A549 (cell line): ENCODE measurements around the gene KRTAP10-7. TPM values are rescaled to one million over a fixed set of nuclear protein-coding genes. Genes with fewer than 3 reads are reported as not detected.

Source experiments
- ATAC-seq, 2 experiments: fragments of 200-7000 bp in 1 of 2; fragments of >200 bp in 1 of 2; cut with Nextera tagmentation in 1 of 2; cut with Tn5 transposase in 1 of 2; 3 replicates each; pipeline versions ENCODE4 v1.8.0 to v1.9.1; 2018 to 2020; ENCODE audit warnings: mild to moderate bottlenecking in 1 of 2, moderate library complexity in 1 of 2
- CTCF ChIA-PET: fragments of 300-600 bp; sonication (Branson Sonifier 250); formaldehyde crosslinking; extraction: SDS; loops from one replicate; lab custom pipeline; 2021; ENCODE audit warnings: antibody characterized with exemption, inconsistent platforms; lab: Yijun Ruan, JAX
- POLR2A ChIA-PET: fragments of 350-600 bp; formaldehyde crosslinking; extraction: SDS; loops from one replicate; lab custom pipeline; 2021; ENCODE audit warnings: antibody characterized with exemption, inconsistent platforms; lab: Yijun Ruan, JAX
- DNase-seq, 2 experiments: peaks; one replicate each; pipeline versions ENCODE4 v3.0.0 to v3.0.0-alpha.2; 2011 to 2016; ENCODE audit warnings: low read depth in 1 of 2, low spot score in 1 of 2
- FAIRE-seq: peaks from 2 replicates; lab custom pipeline; 2011; peaks lifted over from hg19 to GRCh38; lab: Jason Lieb, UNC
- H3K27ac ChIP-seq, 2 experiments: fragments of >200 bp; sonication (Bioruptor Twin); formaldehyde crosslinking; 3 replicates each; pipeline ENCODE4 v1.5.1; 2016 to 2017
- H3K4me1 ChIP-seq: fragments of >200 bp; sonication (Bioruptor Twin); formaldehyde crosslinking; 3 replicates; pipeline ENCODE4 v1.6.1; 2016
- H3K4me2 ChIP-seq: fragments of >200 bp; sonication (Bioruptor Twin); formaldehyde crosslinking; 3 replicates; pipeline ENCODE4 v1.6.1; 2016
- H3K4me3 ChIP-seq: fragments of >200 bp; sonication (Bioruptor Twin); formaldehyde crosslinking; 3 replicates; pipeline ENCODE4 v1.5.1; 2016
- H3K9me3 ChIP-seq: fragments of >200 bp; sonication (Bioruptor Twin); formaldehyde crosslinking; 3 replicates; pipeline ENCODE4 v1.6.1; 2016
- CBX2 ChIP-seq: fragments of 200-600 bp; sonication (generic); IDR thresholded peaks from 2 replicates; pipeline ENCODE4 v1.6.1; 2016; ENCODE audit warnings: low read depth, mild to moderate bottlenecking, borderline replicate concordance
- CBX8 ChIP-seq: fragments of 200-600 bp; sonication (generic); IDR thresholded peaks from 2 replicates; pipeline ENCODE4 v1.6.1; 2016
- CEBPB ChIP-seq, 2 experiments: fragments of >200 bp in 1 of 2; sonication (Bioruptor Twin) in 1 of 2; formaldehyde crosslinking in 1 of 2; IDR thresholded peaks; 2 replicates each; pipeline ENCODE4 v1.6.1; 2012 to 2016
- CHD4 ChIP-seq: fragments of 200-600 bp; sonication (generic); IDR thresholded peaks from 2 replicates; pipeline ENCODE4 v1.6.1; 2016; ENCODE audit warnings: antibody characterized with exemption, mild to moderate bottlenecking, borderline replicate concordance
- ESRRA ChIP-seq: fragments of 150-350 bp; IDR thresholded peaks from 2 replicates; pipeline ENCODE4 v1.6.1; 2014; ENCODE audit warnings: mild to moderate bottlenecking, low read length, borderline replicate concordance
- GATA3 ChIP-seq: IDR thresholded peaks from 2 replicates; pipeline ENCODE4 v1.6.1; 2012; ENCODE audit warnings: borderline replicate concordance
- HEYL ChIP-seq: fragments of 250-450 bp; sonication (Bioruptor Pico); IDR thresholded peaks from 2 replicates; pipeline ENCODE4 v1.8.0; 2021; ENCODE audit warnings: mild to moderate bottlenecking, moderate library complexity
- HOXB13 ChIP-seq: fragments of 250-450 bp; sonication (Bioruptor Pico); IDR thresholded peaks from 2 replicates; pipeline ENCODE4 v1.5.0; 2020; ENCODE audit warnings: low read depth, mild to moderate bottlenecking, moderate library complexity
- HOXB5 ChIP-seq: fragments of 250-450 bp; sonication (Bioruptor Pico); IDR thresholded peaks from 2 replicates; pipeline ENCODE4 v1.5.0; 2020; ENCODE audit warnings: mild to moderate bottlenecking, moderate library complexity
- JUN ChIP-seq, 2 experiments: fragments of >200 bp; sonication (Bioruptor Twin); formaldehyde crosslinking; IDR thresholded peaks; 2 replicates in 1 of 2; 3 replicates in 1 of 2; pipeline ENCODE4 v1.6.1; 2016 to 2017
- JUNB ChIP-seq: fragments of >200 bp; sonication (Bioruptor Twin); formaldehyde crosslinking; IDR thresholded peaks from 2 replicates; pipeline ENCODE4 v1.6.1; 2016
- KDM1A ChIP-seq: fragments of 200-600 bp; sonication (generic); IDR thresholded peaks from 2 replicates; pipeline ENCODE4 v1.6.1; 2016; ENCODE audit warnings: low read depth, mild to moderate bottlenecking
- MAFK ChIP-seq: fragments of 450-650 bp; IDR thresholded peaks from 2 replicates; pipeline ENCODE4 v1.6.1; 2014; ENCODE audit not compliant: partially characterized antibody
- MYC ChIP-seq: IDR thresholded peaks from 2 replicates; pipeline ENCODE4 v1.6.1; 2012; ENCODE audit warnings: mild to moderate bottlenecking, inconsistent platforms, low read length, improper control_type of control experiment, borderline replicate concordance
- NFE2L2 ChIP-seq: fragments of 150-350 bp; conservative IDR thresholded peaks from 2 replicates; pipeline ENCODE4 v1.6.1; 2014; ENCODE audit warnings: low read length
- NPAS2 ChIP-seq: fragments of 250-450 bp; sonication (Bioruptor Pico); IDR thresholded peaks from 2 replicates; pipeline ENCODE4 v1.8.0; 2022; ENCODE audit warnings: mild to moderate bottlenecking, moderate library complexity, borderline replicate concordance
- PHF8 ChIP-seq: fragments of 200-600 bp; sonication (generic); IDR thresholded peaks from 2 replicates; pipeline ENCODE4 v1.6.1; 2016; ENCODE audit warnings: low read depth, mild to moderate bottlenecking, antibody characterized with exemption, moderate library complexity, borderline replicate concordance
- POLR2A ChIP-seq: IDR thresholded peaks from 2 replicates; pipeline ENCODE4 v1.6.1; 2012; ENCODE audit warnings: mild to moderate bottlenecking, low read length
- POLR2AphosphoS2 ChIP-seq: conservative IDR thresholded peaks from 2 replicates; pipeline ENCODE4 v1.6.1; 2012; ENCODE audit warnings: low read length, improper control_type of control experiment, inconsistent platforms
- RARB ChIP-seq: fragments of 250-450 bp; sonication (Bioruptor Pico); IDR thresholded peaks from 2 replicates; pipeline ENCODE4 v1.8.0; 2021; ENCODE audit warnings: mild to moderate bottlenecking, moderate library complexity
- RCOR1 ChIP-seq: fragments of 150-350 bp; IDR thresholded peaks from 2 replicates; pipeline ENCODE4 v1.6.1; 2014; ENCODE audit warnings: antibody characterized with exemption, low read length, low read depth
- RNF2 ChIP-seq: fragments of 200-600 bp; sonication (generic); IDR thresholded peaks from 2 replicates; pipeline ENCODE4 v1.6.1; 2016; ENCODE audit warnings: low read depth, mild to moderate bottlenecking, antibody characterized with exemption, moderate library complexity, borderline replicate concordance
- SMC3 ChIP-seq: fragments of >200 bp; sonication (Bioruptor Twin); formaldehyde crosslinking; IDR thresholded peaks from 3 replicates; pipeline ENCODE4 v1.6.1; 2018; ENCODE audit warnings: inconsistent platforms
- TFCP2L1 ChIP-seq: fragments of 250-450 bp; sonication (Bioruptor Pico); IDR thresholded peaks from 2 replicates; pipeline ENCODE4 v1.5.0; 2021; ENCODE audit warnings: mild to moderate bottlenecking
- ZC3H11A ChIP-seq: fragments of 450-650 bp; IDR thresholded peaks from 2 replicates; pipeline ENCODE4 v1.6.1; 2014; ENCODE audit warnings: antibody characterized with exemption, mild to moderate bottlenecking
- WGBS: methylation state at CpG from one replicate; pipeline ENCODE4 v1.1.6; 2017; ENCODE audit errors: missing lambda C conversion rate; 5-methylcytosine and 5-hydroxymethylcytosine counted together
- polyA plus RNA-seq, 4 experiments: library from polyadenylated mRNA; depleted of rRNA in 3 of 4; stranded (reverse); fragments of >200 nt; fragmentation: RNase III in 1 of 4; extraction: RNeasy Plus Mini Kit Qiagen cat#74134 plus additional on column Dnase treatment in 1 of 4; gene quantifications; 2 replicates in 3 of 4; 3 replicates in 1 of 4; pipeline ENCODE4 v1.2.3, GENCODE V29; 2011 to 2017
- TF ChIP-seq, protein P1 (sequence below): IDR thresholded peaks from 2 replicates; pipeline ENCODE4 v1.6.1; 2012
- TF ChIP-seq, protein P2 (sequence below): fragments of >200 bp; sonication (Bioruptor Twin); formaldehyde crosslinking; IDR thresholded peaks from 3 replicates; pipeline ENCODE4 v1.6.1; 2016
- TF ChIP-seq, protein P3 (sequence below): IDR thresholded peaks from 2 replicates; pipeline ENCODE4 v1.6.1; 2012
- TF ChIP-seq, protein P4 (sequence below): IDR thresholded peaks from 2 replicates; pipeline ENCODE4 v1.6.1; 2012; ENCODE audit warnings: low read depth, borderline replicate concordance
- TF ChIP-seq, protein P5 (sequence below): fragments of >200 bp; sonication (Bioruptor Twin); formaldehyde crosslinking; IDR thresholded peaks from 2 replicates; pipeline ENCODE4 v1.6.1; 2016
- TF ChIP-seq, protein P6 (sequence below): fragments of 450-650 bp; IDR thresholded peaks from 2 replicates; pipeline ENCODE4 v1.6.1; 2014; ENCODE audit warnings: antibody characterized with exemption

The KRTAP10-7 gene
- polyA plus RNA-seq, 2 of the 4 experiments (the other 2 are of a cell fraction) = not detected

DNA sequence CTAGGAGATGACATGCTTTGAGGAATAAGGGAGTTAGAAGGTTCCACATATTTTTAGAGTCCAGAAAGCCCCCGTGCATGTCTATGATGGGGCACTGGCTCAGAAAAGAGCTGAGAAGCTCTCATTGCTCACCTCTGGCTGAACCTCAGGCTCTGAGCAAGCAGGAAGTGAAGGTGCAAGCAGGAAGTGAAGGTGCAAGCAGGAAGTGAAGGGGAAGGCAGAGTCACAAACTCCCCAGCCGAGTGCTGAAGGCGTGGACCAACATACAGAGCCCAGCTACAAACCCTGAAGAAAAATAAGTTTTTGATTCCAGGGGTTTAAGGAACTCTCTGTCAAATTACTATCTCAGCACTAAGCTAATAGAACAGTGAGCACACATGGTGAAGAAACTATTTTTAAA, 18.5 kb downstream of the KRTAP10-7 start:
- Histone ChIP-seq H3K4me3 (no peak overlapping the region), H3K27ac (no peak overlapping the region), H3K4me2 (no peak overlapping the region), H3K9me3 (peaks cover 11% of the 10 kb centered on the region; the same call in 1 of the 3 replicates), H3K4me1 (no peaks in the 10 kb centered on the region)
- TF ChIP-seq ESRRA (no peak), KDM1A (no peak), CEBPB (IDR thresholded peaks at IDR 0.05) (no peak), CHD4 (no peak), CBX8 (no peak), JUN (IDR thresholded peaks at IDR 0.05) (no peak), HOXB13 (CRISPR knock-in tag) (no peak), HEYL (CRISPR knock-in tag) (no peak), TFCP2L1 (CRISPR knock-in tag) (no peak), ZC3H11A (no peak), JUNB (no peak), MAFK (no peak), MYC (no peak), RNF2 (no peak), PHF8 (no peak), GATA3 (no peak)
- TF ChIP-seq, protein P1, sequence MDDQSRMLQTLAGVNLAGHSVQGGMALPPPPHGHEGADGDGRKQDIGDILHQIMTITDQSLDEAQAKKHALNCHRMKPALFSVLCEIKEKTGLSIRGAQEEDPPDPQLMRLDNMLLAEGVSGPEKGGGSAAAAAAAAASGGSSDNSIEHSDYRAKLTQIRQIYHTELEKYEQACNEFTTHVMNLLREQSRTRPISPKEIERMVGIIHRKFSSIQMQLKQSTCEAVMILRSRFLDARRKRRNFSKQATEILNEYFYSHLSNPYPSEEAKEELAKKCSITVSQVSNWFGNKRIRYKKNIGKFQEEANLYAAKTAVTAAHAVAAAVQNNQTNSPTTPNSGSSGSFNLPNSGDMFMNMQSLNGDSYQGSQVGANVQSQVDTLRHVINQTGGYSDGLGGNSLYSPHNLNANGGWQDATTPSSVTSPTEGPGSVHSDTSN = no peak
- TF ChIP-seq, protein P2, sequence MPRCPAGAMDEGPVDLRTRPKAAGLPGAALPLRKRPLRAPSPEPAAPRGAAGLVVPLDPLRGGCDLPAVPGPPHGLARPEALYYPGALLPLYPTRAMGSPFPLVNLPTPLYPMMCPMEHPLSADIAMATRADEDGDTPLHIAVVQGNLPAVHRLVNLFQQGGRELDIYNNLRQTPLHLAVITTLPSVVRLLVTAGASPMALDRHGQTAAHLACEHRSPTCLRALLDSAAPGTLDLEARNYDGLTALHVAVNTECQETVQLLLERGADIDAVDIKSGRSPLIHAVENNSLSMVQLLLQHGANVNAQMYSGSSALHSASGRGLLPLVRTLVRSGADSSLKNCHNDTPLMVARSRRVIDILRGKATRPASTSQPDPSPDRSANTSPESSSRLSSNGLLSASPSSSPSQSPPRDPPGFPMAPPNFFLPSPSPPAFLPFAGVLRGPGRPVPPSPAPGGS = no peak
- TF ChIP-seq, protein P3, sequence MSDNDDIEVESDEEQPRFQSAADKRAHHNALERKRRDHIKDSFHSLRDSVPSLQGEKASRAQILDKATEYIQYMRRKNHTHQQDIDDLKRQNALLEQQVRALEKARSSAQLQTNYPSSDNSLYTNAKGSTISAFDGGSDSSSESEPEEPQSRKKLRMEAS = no peak
- TF ChIP-seq, protein P4, sequence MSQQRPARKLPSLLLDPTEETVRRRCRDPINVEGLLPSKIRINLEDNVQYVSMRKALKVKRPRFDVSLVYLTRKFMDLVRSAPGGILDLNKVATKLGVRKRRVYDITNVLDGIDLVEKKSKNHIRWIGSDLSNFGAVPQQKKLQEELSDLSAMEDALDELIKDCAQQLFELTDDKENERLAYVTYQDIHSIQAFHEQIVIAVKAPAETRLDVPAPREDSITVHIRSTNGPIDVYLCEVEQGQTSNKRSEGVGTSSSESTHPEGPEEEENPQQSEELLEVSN = no peak
- 29% methylated on average over 3 of the region's 3 CpGs for WGBS
- FAIRE-seq = no peak
- POLR2A ChIA-PET = no interaction called here
- no peak for DNase-seq
- ATAC-seq = no peak
- CTCF ChIA-PET = interaction anchor here (0.6 kb wide), 1 partner anchor 1285 kb away, joined by 3 read pairs; no protein-coding TSS in a partner anchor

DNA sequence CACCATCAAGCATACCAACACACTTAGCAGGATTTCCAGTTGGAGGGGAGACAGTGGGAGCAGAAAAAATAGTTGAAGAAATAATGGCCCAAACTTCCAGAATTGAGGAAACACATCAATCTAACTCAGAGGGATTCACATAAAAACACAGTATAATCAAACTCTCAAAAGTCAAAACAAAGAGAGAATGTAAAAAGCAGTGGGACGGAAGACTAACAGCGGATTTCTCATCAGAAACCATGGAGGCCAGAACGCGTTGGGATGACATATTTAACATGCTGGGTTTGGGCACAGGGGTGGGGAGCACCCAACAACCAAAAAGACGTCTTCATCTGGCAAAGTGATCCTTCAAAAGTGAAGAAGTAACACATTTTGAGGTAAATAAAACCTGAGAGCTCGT, 19.5 kb downstream of the KRTAP10-7 start:
- H3K4me2 ChIP-seq = no peak overlapping the region
- 34% methylated on average over 6 of the region's 6 CpGs for WGBS
- TF ChIP-seq POLR2AphosphoS2 (no peak), RCOR1 (no peak), ZC3H11A (no peak), NPAS2 (CRISPR knock-in tag) (no peak), NFE2L2 (no peak), CBX8 (no peak), POLR2A (no peak), PHF8 (no peak), GATA3 (no peak), RARB (CRISPR knock-in tag) (no peak), CEBPB (IDR thresholded peaks at IDR 0.05) (no peak), ESRRA (no peak), HOXB5 (no peak), SMC3 (no peak), CBX2 (no peak), MAFK (no peak)
- TF ChIP-seq, protein P3 = no peak
- TF ChIP-seq, protein P1 = no peak
- TF ChIP-seq, protein P5, sequence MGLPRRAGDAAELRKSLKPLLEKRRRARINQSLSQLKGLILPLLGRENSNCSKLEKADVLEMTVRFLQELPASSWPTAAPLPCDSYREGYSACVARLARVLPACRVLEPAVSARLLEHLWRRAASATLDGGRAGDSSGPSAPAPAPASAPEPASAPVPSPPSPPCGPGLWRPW = no peak
- TF ChIP-seq, protein P6, sequence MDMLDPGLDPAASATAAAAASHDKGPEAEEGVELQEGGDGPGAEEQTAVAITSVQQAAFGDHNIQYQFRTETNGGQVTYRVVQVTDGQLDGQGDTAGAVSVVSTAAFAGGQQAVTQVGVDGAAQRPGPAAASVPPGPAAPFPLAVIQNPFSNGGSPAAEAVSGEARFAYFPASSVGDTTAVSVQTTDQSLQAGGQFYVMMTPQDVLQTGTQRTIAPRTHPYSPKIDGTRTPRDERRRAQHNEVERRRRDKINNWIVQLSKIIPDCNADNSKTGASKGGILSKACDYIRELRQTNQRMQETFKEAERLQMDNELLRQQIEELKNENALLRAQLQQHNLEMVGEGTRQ = no peak
- no peak for FAIRE-seq
- H3K9me3 ChIP-seq = peaks cover 17% of the 10 kb centered on the region; the same call in 1 of the 3 replicates
- no peak overlapping the region for H3K4me3 ChIP-seq
- no peak for DNase-seq
- H3K27ac ChIP-seq = no peak overlapping the region
- ChIA-PET POLR2A (no interaction called here), CTCF (no interaction called here)
- H3K4me1 ChIP-seq = no peaks in the 10 kb centered on the region
- ATAC-seq = no peak
